ENCODE measurements around the gene CUL4A. TPM values are rescaled to one million over a fixed set of nuclear protein-coding genes. Genes with fewer than 3 reads are reported as not detected.
"Not testable (repeated sequence)": the region's sequence is repeated elsewhere in the genome, so short reads cannot be mapped to it uniquely, and the experiment has no call there.

Gene CUL4A
- total RNA-seq, 1 donor, result 114 TPM

GRCh38 chr13:113232208-113233003 lies 23.0 kb downstream of the CUL4A start:
- no peak overlapping the region for H3K4me3 ChIP-seq (ENCODE audit: low read depth, low read length)
- no peak for TF ChIP-seq CTCF (IDR thresholded peaks at IDR 0.05; ENCODE audit: insufficient read depth, low read length)
- DNase-seq (ENCODE audit: low read depth), result no peak

GRCh38 chr13:113233101-113233500 lies 23.7 kb downstream of the CUL4A start:
- no peak for DNase-seq (ENCODE audit: low read depth)
- no peak for TF ChIP-seq CTCF (IDR thresholded peaks at IDR 0.05; ENCODE audit: insufficient read depth, low read length)
- no peak overlapping the region for H3K4me3 ChIP-seq (ENCODE audit: low read depth, low read length)

GRCh38 chr13:113238536-113238935 lies 29.1 kb downstream of the CUL4A start:
- DNase-seq (ENCODE audit: low read depth), result no peak
- no peak overlapping the region for H3K4me3 ChIP-seq (ENCODE audit: low read depth, low read length)
- no peak for TF ChIP-seq CTCF (IDR thresholded peaks at IDR 0.05; ENCODE audit: insufficient read depth, low read length)

- no peak overlapping the region for H3K4me3 ChIP-seq (ENCODE audit: low read depth, low read length)
- DNase-seq (ENCODE audit: low read depth), result no peak
- no peak for TF ChIP-seq CTCF (IDR thresholded peaks at IDR 0.05; ENCODE audit: insufficient read depth, low read length)
Observed at GRCh38 chr13:113239357-113239756, 29.9 kb downstream of the CUL4A start.

- no peak for DNase-seq (ENCODE audit: low read depth)
- no peak for TF ChIP-seq CTCF (IDR thresholded peaks at IDR 0.05; ENCODE audit: insufficient read depth, low read length)
Observed at GRCh38 chr13:113239986-113240385, 30.6 kb downstream of the CUL4A start.

GRCh38 chr13:113241623-113242022 lies 32.2 kb downstream of the CUL4A start:
- DNase-seq (ENCODE audit: low read depth); H3K4me3 ChIP-seq (ENCODE audit: low read depth, low read length): not testable (repeated sequence)

More at GRCh38 chr13:113239986-113240385, 30.6 kb downstream of the CUL4A start:
- no peak overlapping the region for H3K4me3 ChIP-seq (ENCODE audit: low read depth, low read length)

- no peak for TF ChIP-seq CTCF (IDR thresholded peaks at IDR 0.05; ENCODE audit: insufficient read depth, low read length)
- no peak overlapping the region for H3K4me3 ChIP-seq (ENCODE audit: low read depth, low read length)
- DNase-seq (ENCODE audit: low read depth), result no peak
Observed at GRCh38 chr13:113243847-113244246, 34.4 kb downstream of the CUL4A start.
